Fibroblast of pulmonary artery (primary cell): ENCODE results near the gene ARSG.

Experiments used
- DNase-seq: peaks from one replicate; pipeline ENCODE4 v3.0.0-alpha.2; 2010; ENCODE audit warnings: low read depth
- H3K4me3 ChIP-seq: replicated peaks from 2 replicates; pipeline ENCODE4 v1.5.1; 2011; ENCODE audit warnings: low read depth, mild to moderate bottlenecking, control low read depth, low read length, moderate library complexity
- CTCF ChIP-seq: IDR thresholded peaks from 2 replicates; pipeline ENCODE4 v1.5.1; 2011; ENCODE audit warnings: mild to moderate bottlenecking, control low read depth, low read length, inconsistent platforms; ENCODE audit errors: missing control alignments

Gene ARSG

GRCh38 chr17:68294617-68295016, 3.3 kb downstream of the ARSG start:
- DNase-seq: no peak
- no peak overlapping the region for H3K4me3 ChIP-seq
- TF ChIP-seq CTCF: no peak

GRCh38 chr17:68295086-68295485, 3.8 kb downstream of the ARSG start:
- no peak overlapping the region for H3K4me3 ChIP-seq
- no peak for TF ChIP-seq CTCF
- no peak for DNase-seq

- H3K4me3 ChIP-seq: no peak overlapping the region
- no peak for DNase-seq
Measured at GRCh38 chr17:68296217-68297191, 5.2 kb downstream of the ARSG start.

GRCh38 chr17:68297195-68297594, 5.9 kb downstream of the ARSG start:
- no peak for TF ChIP-seq CTCF
- no peak for DNase-seq
- no peak overlapping the region for H3K4me3 ChIP-seq

More at GRCh38 chr17:68296217-68297191, 5.2 kb downstream of the ARSG start:
- TF ChIP-seq CTCF: no peak

GRCh38 chr17:68298601-68299000, 7.3 kb downstream of the ARSG start:
- H3K4me3 ChIP-seq: no peak overlapping the region
- no peak for DNase-seq
- TF ChIP-seq CTCF: no peak

GRCh38 chr17:68299817-68300216, 8.5 kb downstream of the ARSG start:
- no peak for DNase-seq
- no peak for TF ChIP-seq CTCF
- no peak overlapping the region for H3K4me3 ChIP-seq
